Liver (tissue), 9 donors: Measurements from ENCODE around the gene STIM2. TPM values are rescaled to one million over a fixed set of nuclear protein-coding genes. Genes with fewer than 3 reads are reported as not detected.

Experiments
- DNase-seq: peaks from one replicate; pipeline ENCODE4 v3.0.0-alpha.2; 2017; ENCODE audit warnings: low spot score
- H3K27ac ChIP-seq, 2 donors: one replicate each; pipeline ENCODE4 v1.7.0; 2013; ENCODE audit warnings: inconsistent platforms in 2 of 2, low read length in 2 of 2, control low read depth in 1 of 2, low read depth in 1 of 2, mild to moderate bottlenecking in 1 of 2
- H3K27me3 ChIP-seq, 4 donors: one replicate each; pipeline versions ENCODE4 v1.6.1 to v1.7.0; 2013; ENCODE audit warnings: low read length in 3 of 4, inconsistent platforms in 1 of 4, mild to moderate bottlenecking in 1 of 4, moderate library complexity in 1 of 4; ENCODE audit not compliant: control insufficient read depth in 4 of 4, insufficient read depth in 4 of 4
- H3K36me3 ChIP-seq, 4 donors: one replicate each; pipeline versions ENCODE4 v1.6.1 to v1.7.0; 2013; ENCODE audit warnings: low read length in 3 of 4, mild to moderate bottlenecking in 3 of 4, low read depth in 1 of 4, moderate library complexity in 1 of 4; ENCODE audit not compliant: control insufficient read depth in 4 of 4, insufficient read depth in 3 of 4
- H3K4me1 ChIP-seq, 4 donors: one replicate each; pipeline versions ENCODE4 v1.6.1 to v1.7.0; 2013; ENCODE audit warnings: low read length in 3 of 4, mild to moderate bottlenecking in 3 of 4, moderate library complexity in 1 of 4; ENCODE audit not compliant: control insufficient read depth in 4 of 4, insufficient read depth in 4 of 4
- H3K4me3 ChIP-seq, 3 donors: one replicate each; pipeline versions ENCODE4 v1.6.1 to v1.7.0; 2013; ENCODE audit warnings: low read length in 3 of 3, control low read depth in 1 of 3, low read depth in 1 of 3, mild to moderate bottlenecking in 1 of 3
- H3K9ac ChIP-seq, 2 donors: one replicate each; pipeline ENCODE4 v1.7.0; 2013; ENCODE audit warnings: low read length in 2 of 2, mild to moderate bottlenecking in 2 of 2, moderate library complexity in 2 of 2, control low read depth in 1 of 2, low read depth in 1 of 2
- H3K9me3 ChIP-seq, 4 donors: one replicate each; pipeline versions ENCODE4 v1.6.1 to v1.7.0; 2013; ENCODE audit warnings: low read length in 3 of 4; ENCODE audit not compliant: control insufficient read depth in 4 of 4
- ATF3 ChIP-seq: IDR thresholded peaks from 2 replicates; pipeline ENCODE4 v1.6.1; 2016; ENCODE audit warnings: antibody characterized with exemption
- CTCF ChIP-seq: fragments of 150-350 bp; IDR thresholded peaks from 2 replicates; pipeline ENCODE4 v1.5.1; 2017; ENCODE audit warnings: improper control_type of control experiment, low read depth, low read length; ENCODE audit not compliant: missing input control
- EGR1 ChIP-seq, 2 donors: IDR thresholded peaks; 2 replicates each; pipeline ENCODE4 v1.6.1; 2016 to 2018; ENCODE audit warnings: antibody characterized with exemption in 2 of 2, low read depth in 2 of 2
- FOXA1 ChIP-seq: IDR thresholded peaks from 2 replicates; pipeline ENCODE4 v1.6.1; 2016; ENCODE audit warnings: antibody characterized with exemption
- FOXA2 ChIP-seq: IDR thresholded peaks from 2 replicates; pipeline ENCODE4 v1.6.1; 2016; ENCODE audit warnings: antibody characterized with exemption
- GABPA ChIP-seq, 2 donors: IDR thresholded peaks in 1 of 2; conservative IDR thresholded peaks in 1 of 2; 2 replicates each; pipeline ENCODE4 v1.6.1; 2016; ENCODE audit warnings: antibody characterized with exemption in 2 of 2, mild to moderate bottlenecking in 1 of 2, moderate library complexity in 1 of 2
- HNF4A ChIP-seq, 2 donors: conservative IDR thresholded peaks; 2 replicates each; pipeline ENCODE4 v1.6.1; 2016; ENCODE audit warnings: antibody characterized with exemption in 2 of 2, mild to moderate bottlenecking in 2 of 2
- HNF4G ChIP-seq: IDR thresholded peaks from 2 replicates; pipeline ENCODE4 v1.6.1; 2016; ENCODE audit warnings: antibody characterized with exemption
- JUND ChIP-seq, 2 donors: IDR thresholded peaks; 2 replicates each; pipeline ENCODE4 v1.6.1; 2016; ENCODE audit warnings: antibody characterized with exemption in 2 of 2
- NR2F2 ChIP-seq: IDR thresholded peaks from 2 replicates; pipeline ENCODE4 v1.6.1; 2016; ENCODE audit warnings: antibody characterized with exemption
- RAD21 ChIP-seq, 2 donors: IDR thresholded peaks; 2 replicates each; pipeline ENCODE4 v1.6.1; 2016; ENCODE audit warnings: antibody characterized with exemption in 2 of 2, mild to moderate bottlenecking in 2 of 2
- RXRA ChIP-seq, 2 donors: IDR thresholded peaks; 2 replicates each; pipeline ENCODE4 v1.6.1; 2017 to 2018; ENCODE audit warnings: antibody characterized with exemption in 2 of 2, mild to moderate bottlenecking in 1 of 2
- SP1 ChIP-seq: IDR thresholded peaks from 2 replicates; pipeline ENCODE4 v1.6.1; 2018; ENCODE audit warnings: antibody characterized with exemption, mild to moderate bottlenecking
- TAF1 ChIP-seq: conservative IDR thresholded peaks from 2 replicates; pipeline ENCODE4 v1.6.1; 2016; ENCODE audit warnings: antibody characterized with exemption, mild to moderate bottlenecking
- YY1 ChIP-seq: IDR thresholded peaks from 2 replicates; pipeline ENCODE4 v1.6.1; 2016; ENCODE audit warnings: antibody characterized with exemption, mild to moderate bottlenecking
- ZBTB33 ChIP-seq: IDR thresholded peaks from 2 replicates; pipeline ENCODE4 v1.6.1; 2016; ENCODE audit warnings: antibody characterized with exemption
- WGBS: extraction: QIAGEN DNeasy Blood & Tissue Kit; methylation state at CpG from one replicate; pipeline ENCODE4 v1.1.7; 2013; 5-methylcytosine and 5-hydroxymethylcytosine counted together
- polyA plus RNA-seq, 2 donors: library from polyadenylated mRNA; stranded (reverse) in 1 of 2; unstranded in 1 of 2; fragments of 200-250 nt in 1 of 2; fragments of >200 nt in 1 of 2; fragmentation: Nextera tagmentation in 1 of 2; extraction: Ambion mirVana in 1 of 2; gene quantifications; one replicate each; pipeline versions ENCODE4 v1.2.1 to v1.2.3, GENCODE V29; 2013 to 2015
- total RNA-seq, 2 donors: library from RNA; depleted of rRNA; stranded (reverse); fragments of >200 nt; gene quantifications; one replicate each; pipeline ENCODE4 v1.2.3, GENCODE V29; 2014
- TF ChIP-seq, protein P1 (sequence below): IDR thresholded peaks from 2 replicates; pipeline ENCODE4 v1.6.1; 2016; ENCODE audit warnings: antibody characterized with exemption
- TF ChIP-seq, protein P2 (sequence below): IDR thresholded peaks from 2 replicates; pipeline ENCODE4 v1.6.1; 2016; ENCODE audit warnings: antibody characterized with exemption, mild to moderate bottlenecking
- donor health status: healthy.
- donor health status: healthy.
- donor health status: healthy.
- donor health status: healthy.
- donor health status: healthy.

STIM2 gene
- total and polyA plus RNA-seq, 4 donors: 5.4 to 11.1 (median 6.9) TPM

DNA sequence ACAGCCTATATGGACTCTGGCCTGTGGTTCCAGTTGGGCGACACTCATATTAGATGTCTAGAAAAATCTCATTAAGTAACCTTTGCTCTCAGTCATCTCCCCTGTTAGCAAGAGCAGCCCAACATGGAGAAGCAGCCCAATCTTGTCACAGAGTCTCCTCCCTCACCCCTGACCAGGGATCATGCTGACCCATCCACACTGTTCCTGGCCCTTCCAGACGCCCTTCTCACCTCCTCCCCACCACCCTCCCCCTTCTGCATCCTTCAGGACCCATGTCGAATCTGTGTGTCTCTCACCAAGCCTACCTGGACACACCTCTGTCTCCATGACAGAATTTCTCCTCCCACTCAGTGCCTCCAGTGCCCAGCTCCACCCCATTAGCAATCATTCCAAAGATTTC is 190.1 kb downstream of the STIM2 start:
- H3K9me3 ChIP-seq: no peaks in the 10 kb centered on the region
- no peak overlapping the region for H3K9ac ChIP-seq
- no peak for DNase-seq
- H3K4me3 ChIP-seq: no peak overlapping the region
- no peak overlapping the region for H3K27ac ChIP-seq
- H3K4me1 ChIP-seq: peaks cover 0 to 17% (median 8%) of the 10 kb centered on the region in 4 donors
- no peaks in the 10 kb centered on the region for H3K36me3 ChIP-seq
- TF ChIP-seq JUND (IDR thresholded peaks at IDR 0.05) (no peak), GABPA (IDR thresholded peaks at IDR 0.05 in 1 of 2, conservative IDR thresholded peaks at IDR 0.05 in 1 of 2) (no peak), ZBTB33 (no peak), CTCF (no peak), RAD21 (IDR thresholded peaks at IDR 0.05) (no peak), ATF3 (no peak), SP1 (no peak), HNF4G (no peak), EGR1 (IDR thresholded peaks at IDR 0.05; ENCODE audit: low read depth in 2 of 2) (no peak), NR2F2 (no peak), HNF4A (conservative IDR thresholded peaks at IDR 0.05) (no peak), TAF1 (no peak)
- TF ChIP-seq, protein P1, sequence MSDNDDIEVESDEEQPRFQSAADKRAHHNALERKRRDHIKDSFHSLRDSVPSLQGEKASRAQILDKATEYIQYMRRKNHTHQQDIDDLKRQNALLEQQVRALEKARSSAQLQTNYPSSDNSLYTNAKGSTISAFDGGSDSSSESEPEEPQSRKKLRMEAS: no peak
- H3K27me3 ChIP-seq: peaks cover 0 to 6% (median 0%) of the 10 kb centered on the region in 4 donors
- 87% methylated on average over 3 of the region's 3 CpGs for WGBS

DNA sequence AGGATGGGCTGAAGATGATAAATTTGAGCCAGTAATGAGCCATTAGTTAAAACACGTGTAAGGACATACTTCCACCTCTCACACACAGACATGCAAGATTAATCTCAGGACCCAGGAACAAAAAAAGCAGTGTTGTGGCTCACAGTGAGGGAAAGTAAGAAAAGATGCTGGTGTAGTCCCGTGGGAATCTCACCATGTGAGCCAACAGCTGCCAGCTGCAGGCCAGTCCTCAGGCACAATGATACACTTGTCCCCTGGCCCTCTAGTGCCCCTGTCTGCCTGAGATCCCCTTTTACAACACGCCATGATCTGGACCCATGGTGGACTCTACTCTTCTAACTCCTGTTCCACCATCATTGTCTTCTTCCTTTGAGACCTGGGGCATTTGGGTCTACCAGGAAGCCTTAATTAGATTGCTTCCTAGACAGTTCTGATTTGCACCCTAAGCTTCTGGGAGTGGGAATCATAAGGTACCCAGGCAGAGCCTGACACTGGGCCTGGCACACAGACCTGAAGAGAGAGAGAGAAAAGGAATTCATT is 194.7 kb downstream of the STIM2 start:
- no peak for TF ChIP-seq RXRA (IDR thresholded peaks at IDR 0.05)
- no peak for TF ChIP-seq GABPA (IDR thresholded peaks at IDR 0.05 in 1 of 2, conservative IDR thresholded peaks at IDR 0.05 in 1 of 2)
- no peak for TF ChIP-seq YY1
- TF ChIP-seq CTCF: no peak
- TF ChIP-seq FOXA2: no peak
- no peak for TF ChIP-seq RAD21 (IDR thresholded peaks at IDR 0.05)
- TF ChIP-seq HNF4A (conservative IDR thresholded peaks at IDR 0.05): no peak
- no peak for TF ChIP-seq FOXA1
- TF ChIP-seq HNF4G: no peak
- TF ChIP-seq NR2F2: no peak
- TF ChIP-seq, protein P2, sequence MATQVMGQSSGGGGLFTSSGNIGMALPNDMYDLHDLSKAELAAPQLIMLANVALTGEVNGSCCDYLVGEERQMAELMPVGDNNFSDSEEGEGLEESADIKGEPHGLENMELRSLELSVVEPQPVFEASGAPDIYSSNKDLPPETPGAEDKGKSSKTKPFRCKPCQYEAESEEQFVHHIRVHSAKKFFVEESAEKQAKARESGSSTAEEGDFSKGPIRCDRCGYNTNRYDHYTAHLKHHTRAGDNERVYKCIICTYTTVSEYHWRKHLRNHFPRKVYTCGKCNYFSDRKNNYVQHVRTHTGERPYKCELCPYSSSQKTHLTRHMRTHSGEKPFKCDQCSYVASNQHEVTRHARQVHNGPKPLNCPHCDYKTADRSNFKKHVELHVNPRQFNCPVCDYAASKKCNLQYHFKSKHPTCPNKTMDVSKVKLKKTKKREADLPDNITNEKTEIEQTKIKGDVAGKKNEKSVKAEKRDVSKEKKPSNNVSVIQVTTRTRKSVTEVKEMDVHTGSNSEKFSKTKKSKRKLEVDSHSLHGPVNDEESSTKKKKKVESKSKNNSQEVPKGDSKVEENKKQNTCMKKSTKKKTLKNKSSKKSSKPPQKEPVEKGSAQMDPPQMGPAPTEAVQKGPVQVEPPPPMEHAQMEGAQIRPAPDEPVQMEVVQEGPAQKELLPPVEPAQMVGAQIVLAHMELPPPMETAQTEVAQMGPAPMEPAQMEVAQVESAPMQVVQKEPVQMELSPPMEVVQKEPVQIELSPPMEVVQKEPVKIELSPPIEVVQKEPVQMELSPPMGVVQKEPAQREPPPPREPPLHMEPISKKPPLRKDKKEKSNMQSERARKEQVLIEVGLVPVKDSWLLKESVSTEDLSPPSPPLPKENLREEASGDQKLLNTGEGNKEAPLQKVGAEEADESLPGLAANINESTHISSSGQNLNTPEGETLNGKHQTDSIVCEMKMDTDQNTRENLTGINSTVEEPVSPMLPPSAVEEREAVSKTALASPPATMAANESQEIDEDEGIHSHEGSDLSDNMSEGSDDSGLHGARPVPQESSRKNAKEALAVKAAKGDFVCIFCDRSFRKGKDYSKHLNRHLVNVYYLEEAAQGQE: no peak
- TF ChIP-seq ATF3: no peak
- TF ChIP-seq EGR1 (IDR thresholded peaks at IDR 0.05; ENCODE audit: low read depth in 2 of 2): no peak
- TF ChIP-seq ZBTB33: no peak
- no peaks in the 10 kb centered on the region for H3K9me3 ChIP-seq
- DNase-seq: no peak
- H3K27me3 ChIP-seq: peaks cover 0 to 3% (median 0%) of the 10 kb centered on the region in 4 donors
- H3K4me3 ChIP-seq: no peak overlapping the region
- WGBS: 78% methylated on average over 3 of the region's 3 CpGs
- H3K36me3 ChIP-seq: no peaks in the 10 kb centered on the region
- H3K4me1 ChIP-seq: no peaks in the 10 kb centered on the region
- no peak overlapping the region for H3K9ac ChIP-seq
- H3K27ac ChIP-seq: no peak overlapping the region
